ENCODE measurements around the gene STRN3. TPM values are rescaled to one million over a fixed set of nuclear protein-coding genes. Genes with fewer than 3 reads are reported as not detected.

STRN3 gene
- total and polyA plus RNA-seq, 2 of the 8 experiments (the other 6 are each of a cell fraction or from before 2014, with no cell fraction given), result 8.7 to 38.1 TPM

DNA sequence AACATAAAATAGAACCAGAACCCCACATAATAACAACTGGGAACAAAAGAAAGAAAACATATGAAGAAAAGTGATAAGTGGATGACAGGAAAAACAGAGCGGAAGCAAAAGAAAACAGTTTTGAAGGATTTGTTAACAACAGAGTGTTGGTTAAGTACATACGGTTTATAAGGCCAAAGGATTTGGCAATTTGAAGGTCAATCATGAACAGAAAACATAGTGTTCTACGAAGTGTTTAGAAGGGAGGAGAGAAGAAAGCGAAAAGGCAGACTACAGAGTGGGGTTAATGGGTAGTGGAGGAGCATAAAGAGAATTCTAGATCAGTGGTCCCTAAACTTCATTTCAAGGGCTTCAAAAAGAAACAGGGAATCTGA is 4.6 kb downstream of the STRN3 start:
- Histone ChIP-seq H2BK20ac (ENCODE audit: low read length) (no peak overlapping the region), H3K18ac (ENCODE audit: extremely low read depth, low read length) (no peak overlapping the region), H2BK120ac (replicated peaks; ENCODE audit: low read depth, low read length) (no peak overlapping the region), H3K36me3 (ENCODE audit: control insufficient read depth in 2 of 4, insufficient read depth in 4 of 4, low read length in 3 of 4) (peaks cover 0 to 17% (median 4%) of the 10 kb centered on the region in 4 experiments; a peak in 3 of 8 replicates), H2BK5ac (ENCODE audit: low read depth, low read length) (no peak overlapping the region), H3K4me3 (ENCODE audit: extremely low read depth in 1 of 4, insufficient read depth in 2 of 4, low read depth in 3 of 4, low read length in 4 of 4) (no peak overlapping the region), H3K9me3 (ENCODE audit: insufficient read depth in 2 of 2, low read depth in 1 of 2, low read length in 1 of 2) (no peaks in the 10 kb centered on the region), H2AK5ac (ENCODE audit: low read depth, low read length) (no peak overlapping the region), H2BK12ac (ENCODE audit: low read depth, low read length) (no peak overlapping the region), H3K4me1 (replicated peaks in 1 of 4; ENCODE audit: control insufficient read depth in 3 of 4, insufficient read depth in 4 of 4, low read length in 3 of 4) (0 out of 7 replicates have a peak, but pooled peaks cover 0 to 2% (median 0%) of the 10 kb centered on the region in 4 experiments), H3K4me2 (ENCODE audit: insufficient read depth in 1 of 2, low read depth in 2 of 2, low read length in 2 of 2) (no peak overlapping the region), H4K20me1 (replicated peaks in 1 of 2; ENCODE audit: control insufficient read depth in 1 of 2, insufficient read depth in 2 of 2, low read length in 2 of 2) (peaks cover 9 to 13% of the 10 kb centered on the region in 2 experiments), H4K5ac (ENCODE audit: insufficient read length, low read depth, low read length) (no peak overlapping the region), H3K79me2 (ENCODE audit: control insufficient read depth in 1 of 2, insufficient read depth in 2 of 2, low read length in 2 of 2) (peaks cover 45 to 88% of the 10 kb centered on the region in 2 experiments), H2BK15ac (ENCODE audit: low read length) (no peak overlapping the region), H3K4ac (replicated peaks; ENCODE audit: insufficient read length, low read depth, low read length) (no peak overlapping the region), H3K79me1 (ENCODE audit: low read depth, low read length) (peaks cover 6% of the 10 kb centered on the region; the same call in 1 of the 2 replicates), H3K27ac (ENCODE audit: low read depth, low read length) (no peak overlapping the region), H4K8ac (ENCODE audit: extremely low read depth, insufficient read depth, low read length) (no peak overlapping the region), H3K14ac (ENCODE audit: insufficient read length) (no peak overlapping the region), H3K23ac (ENCODE audit: insufficient read length) (no peak overlapping the region), H3K23me2 (ENCODE audit: low read depth, low read length) (peaks cover 2% of the 10 kb centered on the region), H3K56ac (replicated peaks; ENCODE audit: insufficient read length, low read depth, low read length) (no peak overlapping the region), H3K27me3 (replicated peaks in 1 of 4; ENCODE audit: control insufficient read depth in 3 of 4, extremely low read depth in 1 of 4, insufficient read depth in 3 of 4, low read length in 3 of 4) (no peaks in the 10 kb centered on the region), H2AFZ (ENCODE audit: low read length) (no peak overlapping the region), H4K91ac (replicated peaks; ENCODE audit: insufficient read length, low read length) (no peak overlapping the region), H3K9ac (replicated peaks in 1 of 4; ENCODE audit: extremely low read depth in 1 of 4, low read depth in 3 of 4, low read length in 3 of 4) (no peak overlapping the region)
- TF ChIP-seq TAF1 (IDR thresholded peaks at IDR 0.05; ENCODE audit: low read depth, low read length), result no peak
- no peak for TF ChIP-seq RAD21 (IDR thresholded peaks at IDR 0.05 in 1 of 2, conservative IDR thresholded peaks at IDR 0.05 in 1 of 2; ENCODE audit: low read depth in 2 of 2, low read length in 2 of 2)
- no peak for TF ChIP-seq SP4 (IDR thresholded peaks at IDR 0.05; ENCODE audit: low read length)
- TF ChIP-seq ZNF274 (IDR thresholded peaks at IDR 0.05; ENCODE audit: borderline replicate concordance, extremely low read depth, low read length), result no peak
- no peak for TF ChIP-seq CTBP2 (IDR thresholded peaks at IDR 0.05; ENCODE audit: borderline replicate concordance, insufficient read depth, insufficient read length, low read length)
- TF ChIP-seq CBX5 (IDR thresholded peaks at IDR 0.05; ENCODE audit: low read depth, low read length), result no peak
- TF ChIP-seq, protein P1, sequence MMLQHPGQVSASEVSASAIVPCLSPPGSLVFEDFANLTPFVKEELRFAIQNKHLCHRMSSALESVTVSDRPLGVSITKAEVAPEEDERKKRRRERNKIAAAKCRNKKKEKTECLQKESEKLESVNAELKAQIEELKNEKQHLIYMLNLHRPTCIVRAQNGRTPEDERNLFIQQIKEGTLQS (IDR thresholded peaks at IDR 0.05; ENCODE audit: insufficient read depth, low read depth, low read length), result no peak
- WGBS, 2 experiments (ENCODE audit: extremely low coverage in 1 of 2, insufficient coverage in 1 of 2, insufficient read length in 1 of 2, insufficient replicate concordance in 2 of 2, low coverage in 1 of 2, low lambda C conversion rate in 2 of 2, missing lambda C conversion rate in 1 of 2), result 96% methylated on average over 4 of the region's 4 CpGs; no CpG with 5 or more reads in 1 of the 2 experiments
- POLR2A ChIA-PET (ENCODE audit: partially characterized antibody), result interaction anchor here (0.6 kb wide), 1 partner anchor 23 kb away, joined by 4 read pairs; no protein-coding TSS in a partner anchor
- CTCF ChIA-PET (ENCODE audit: partially characterized antibody), result interaction anchor here (1.6 kb wide), 1 partner anchor 41 kb away, joined by 7 read pairs; no protein-coding TSS in a partner anchor
- DNase-seq (ENCODE audit: low read depth in 1 of 2, low spot score in 2 of 2), result no peak
- FAIRE-seq, result no peak

Measured in H1 (cell line).